Stimulated activated CD4-positive, alpha-beta T cell treated with anti-CD3 and anti-CD28 coated beads, Interleukin-1b, Interleukin-23, amount 100 ng/mL, for 48 hours (primary cell): ENCODE results near the gene NOD2.

ENCODE experiments used
- DNase-seq: peaks from one replicate; pipeline ENCODE4 v3.0.0-alpha.2; 2020

The NOD2 gene

GRCh38 chr16:50718061-50718760, 24.8 kb downstream of the NOD2 start:
- DNase-seq, result no peak

DNA sequence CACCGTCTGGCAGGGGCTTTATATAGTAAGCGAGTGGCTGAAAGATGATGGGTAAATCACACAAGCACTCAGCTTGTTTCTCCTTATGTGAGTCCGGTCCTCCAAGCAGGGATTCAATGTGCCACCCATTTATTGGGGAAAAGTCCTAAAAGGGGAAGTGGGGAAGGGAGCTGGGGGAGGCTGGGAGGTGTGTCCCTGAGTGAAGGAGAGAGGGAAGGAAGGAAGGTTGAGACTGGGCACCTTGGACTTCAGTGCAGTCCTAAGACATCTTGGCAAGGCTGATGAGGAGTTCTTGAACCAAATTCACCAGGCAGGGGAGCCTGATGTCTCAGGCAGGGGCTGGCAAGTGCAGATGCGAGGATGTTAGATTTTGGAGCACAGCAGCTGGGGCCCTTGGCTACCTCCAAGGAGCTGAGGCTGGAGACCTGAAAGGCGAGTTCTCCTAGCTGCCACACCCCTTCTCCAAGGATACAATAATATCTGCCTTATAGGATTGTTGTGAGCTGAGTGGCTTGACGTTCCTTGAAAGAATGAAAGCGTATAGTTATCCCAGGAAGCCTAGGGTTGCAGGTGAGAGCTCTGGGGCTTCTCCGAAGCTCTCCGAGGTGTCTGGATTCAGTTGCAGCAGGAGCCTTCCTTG, 25.5 kb downstream of the NOD2 start:
- DNase-seq, result no peak

DNA sequence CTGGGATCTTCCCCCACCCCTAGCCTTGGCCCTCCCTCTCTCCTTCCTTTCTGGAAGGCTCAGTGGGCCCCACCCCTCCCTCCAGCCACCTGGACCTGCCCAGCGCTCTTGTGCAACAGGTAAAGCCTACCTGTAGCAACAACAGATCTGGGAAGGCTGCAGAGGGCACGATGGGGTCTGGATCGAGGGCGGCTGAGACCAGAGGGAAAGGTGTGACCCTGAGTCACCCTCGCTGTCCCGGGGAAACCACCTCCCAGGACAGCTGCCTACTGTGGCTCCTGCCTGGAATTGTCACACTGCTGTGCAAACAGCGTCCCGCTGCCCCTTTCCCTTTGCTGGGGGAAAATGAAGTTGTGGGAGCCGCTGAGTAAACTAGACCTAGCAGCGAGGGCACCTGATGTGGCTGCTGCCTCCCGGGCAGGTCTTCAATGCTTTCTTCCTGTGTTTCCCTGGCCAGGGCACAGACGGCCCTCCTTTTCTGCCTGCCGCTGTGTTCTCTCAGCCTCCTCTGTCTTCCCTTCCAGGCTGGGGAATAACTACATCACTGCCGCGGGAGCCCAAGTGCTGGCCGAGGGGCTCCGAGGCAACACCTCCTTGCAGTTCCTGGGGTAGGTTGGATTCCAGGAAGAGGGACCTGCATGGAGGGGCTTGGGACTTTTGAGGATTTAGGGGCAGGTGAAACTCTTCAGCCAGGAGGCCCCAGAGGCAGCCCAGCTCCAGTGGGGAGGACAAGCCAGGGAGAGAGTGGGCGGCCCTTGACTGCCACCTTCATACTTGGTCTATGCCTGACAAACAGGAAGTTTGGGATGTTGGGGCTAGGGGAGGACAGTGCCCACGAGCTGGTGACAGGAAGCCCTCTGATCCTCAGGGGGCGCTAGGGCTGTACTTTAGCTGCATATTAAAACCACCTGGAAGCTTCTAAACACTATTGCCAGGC, 26.3 kb downstream of the NOD2 start:
- DNase-seq, result no peak

DNA sequence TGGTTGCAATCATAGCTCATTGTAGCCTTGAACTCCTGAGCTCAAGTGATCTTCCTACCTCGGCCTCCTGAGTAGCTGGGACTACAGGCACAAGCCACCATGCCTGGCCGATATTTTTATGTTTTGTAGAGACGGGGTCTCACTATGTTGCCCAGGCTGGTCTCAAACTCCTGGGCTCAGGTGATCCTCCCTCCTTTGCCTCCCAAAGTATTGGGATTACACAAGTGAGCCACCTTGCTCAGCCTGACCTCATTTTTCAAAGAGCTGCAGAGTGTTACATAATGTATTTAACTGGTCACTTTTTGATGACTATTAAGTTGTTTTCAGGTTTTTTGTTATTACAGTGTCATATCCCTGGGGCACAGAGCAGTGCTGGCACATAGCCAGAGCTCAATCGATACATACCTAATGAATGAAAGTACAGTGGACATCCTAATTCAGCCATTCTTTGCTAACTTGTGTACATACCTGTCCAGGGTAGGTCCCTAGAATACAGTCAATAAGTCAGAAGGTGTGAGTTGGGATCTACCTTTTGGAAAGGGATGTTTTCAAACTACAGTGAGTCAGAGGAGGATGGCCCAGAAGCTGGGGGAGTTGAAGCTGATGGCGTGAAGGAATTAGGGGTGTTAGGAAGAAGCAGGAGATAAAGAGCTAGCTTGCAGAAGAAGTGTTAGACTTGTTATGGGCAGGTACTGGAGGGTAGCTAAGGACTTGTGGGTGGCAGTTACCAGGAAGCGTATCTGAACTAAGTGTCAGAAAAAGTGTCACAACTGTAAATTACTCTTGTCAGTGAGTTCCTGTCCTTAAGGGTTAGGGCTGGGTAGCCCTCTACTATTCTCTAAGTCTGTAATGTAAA, 28.4 kb downstream of the NOD2 start:
- no peak for DNase-seq

DNA sequence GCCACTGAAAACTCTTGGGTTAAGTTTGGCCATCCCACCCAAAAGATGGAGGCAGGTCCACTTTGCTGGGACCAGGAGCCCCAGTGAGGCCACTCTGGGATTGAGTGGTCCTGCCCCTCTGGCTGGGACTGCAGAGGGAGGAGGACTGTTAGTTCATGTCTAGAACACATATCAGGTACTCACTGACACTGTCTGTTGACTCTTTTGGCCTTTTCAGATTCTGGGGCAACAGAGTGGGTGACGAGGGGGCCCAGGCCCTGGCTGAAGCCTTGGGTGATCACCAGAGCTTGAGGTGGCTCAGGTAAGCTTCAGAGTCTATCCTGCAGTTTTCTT, 29.0 kb downstream of the NOD2 start:
- DNase-seq, result no peak

DNA sequence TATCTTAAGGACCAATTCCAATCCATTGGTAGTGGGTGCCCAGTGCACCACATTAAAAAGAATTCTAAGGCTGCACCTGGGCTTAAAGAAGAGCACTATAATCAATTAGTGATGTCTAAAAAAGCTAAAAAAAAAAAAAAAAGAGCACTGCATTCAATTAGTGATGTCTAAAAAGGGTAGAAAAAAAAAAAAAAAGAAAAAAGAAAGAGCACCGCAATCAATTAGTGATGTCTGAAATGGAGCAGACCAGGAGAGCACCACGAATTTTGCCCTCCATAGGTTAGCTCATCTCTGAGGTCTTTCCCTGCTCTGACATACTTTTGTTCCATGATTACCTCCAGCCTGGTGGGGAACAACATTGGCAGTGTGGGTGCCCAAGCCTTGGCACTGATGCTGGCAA, 29.6 kb downstream of the NOD2 start:
- no peak for DNase-seq

DNA sequence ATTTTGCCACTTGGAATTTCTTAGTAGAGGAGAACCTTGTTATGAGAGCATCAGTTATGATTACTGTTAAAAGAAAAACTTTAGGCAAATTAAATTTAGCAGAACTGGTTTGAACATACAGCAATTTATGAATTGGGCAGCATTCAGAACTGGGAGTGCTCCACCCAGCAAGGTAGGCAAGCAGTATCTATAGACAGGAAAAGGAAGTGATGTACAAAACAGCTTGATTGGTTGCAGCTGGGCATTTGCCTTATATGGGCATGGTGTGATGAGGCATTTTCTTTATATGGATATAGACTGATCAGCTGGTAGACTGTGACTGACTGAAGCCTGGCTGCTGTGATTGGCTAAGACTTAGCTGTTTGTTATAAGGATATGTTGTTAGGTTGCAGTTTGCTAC, 30.9 kb downstream of the NOD2 start:
- no peak for DNase-seq

GRCh38 chr16:50731130-50731988, 38.0 kb downstream of the NOD2 start:
- no peak for DNase-seq

DNA sequence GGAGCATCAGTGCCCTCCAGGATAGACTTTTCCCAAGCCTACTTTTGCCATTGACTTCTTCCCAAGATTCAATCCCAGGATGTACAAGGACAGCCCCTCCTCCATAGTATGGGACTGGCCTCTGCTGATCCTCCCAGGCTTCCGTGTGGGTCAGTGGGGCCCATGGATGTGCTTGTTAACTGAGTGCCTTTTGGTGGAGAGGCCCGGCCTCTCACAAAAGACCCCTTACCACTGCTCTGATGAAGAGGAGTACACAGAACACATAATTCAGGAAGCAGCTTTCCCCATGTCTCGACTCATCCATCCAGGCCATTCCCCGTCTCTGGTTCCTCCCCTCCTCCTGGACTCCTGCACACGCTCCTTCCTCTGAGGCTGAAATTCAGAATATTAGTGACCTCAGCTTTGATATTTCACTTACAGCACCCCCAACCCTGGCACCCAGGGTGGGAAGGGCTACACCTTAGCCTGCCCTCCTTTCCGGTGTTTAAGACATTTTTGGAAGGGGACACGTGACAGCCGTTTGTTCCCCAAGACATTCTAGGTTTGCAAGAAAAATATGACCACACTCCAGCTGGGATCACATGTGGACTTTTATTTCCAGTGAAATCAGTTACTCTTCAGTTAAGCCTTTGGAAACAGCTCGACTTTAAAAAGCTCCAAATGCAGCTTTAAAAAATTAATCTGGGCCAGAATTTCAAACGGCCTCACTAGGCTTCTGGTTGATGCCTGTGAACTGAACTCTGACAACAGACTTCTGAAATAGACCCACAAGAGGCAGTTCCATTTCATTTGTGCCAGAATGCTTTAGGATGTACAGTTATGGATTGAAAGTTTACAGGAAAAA, 38.8 kb downstream of the NOD2 start:
- no peak for DNase-seq

DNA sequence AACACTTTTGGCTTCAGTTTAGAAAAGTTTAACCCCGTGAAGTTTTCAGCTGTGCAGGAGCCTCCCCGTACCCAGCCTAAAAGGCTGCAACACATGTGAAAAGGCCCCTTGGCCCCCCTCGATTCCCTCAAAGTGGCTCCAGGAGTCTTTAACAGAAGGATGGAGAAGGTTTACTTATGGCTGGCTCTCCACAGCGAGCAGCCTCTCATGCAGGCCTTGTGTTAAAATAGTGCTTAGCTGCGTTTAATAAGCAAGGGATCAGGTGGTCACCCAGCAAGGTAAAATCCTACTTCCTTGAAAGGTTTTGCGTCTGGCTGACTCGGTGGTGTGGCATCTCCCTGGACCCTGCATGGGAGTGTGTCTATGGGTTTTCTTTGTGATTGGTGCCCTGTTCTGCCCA, 40.1 kb downstream of the NOD2 start:
- DNase-seq, result no peak

GRCh38 chr16:50735629-50736122, 42.3 kb downstream of the NOD2 start:
- no peak for DNase-seq

DNA sequence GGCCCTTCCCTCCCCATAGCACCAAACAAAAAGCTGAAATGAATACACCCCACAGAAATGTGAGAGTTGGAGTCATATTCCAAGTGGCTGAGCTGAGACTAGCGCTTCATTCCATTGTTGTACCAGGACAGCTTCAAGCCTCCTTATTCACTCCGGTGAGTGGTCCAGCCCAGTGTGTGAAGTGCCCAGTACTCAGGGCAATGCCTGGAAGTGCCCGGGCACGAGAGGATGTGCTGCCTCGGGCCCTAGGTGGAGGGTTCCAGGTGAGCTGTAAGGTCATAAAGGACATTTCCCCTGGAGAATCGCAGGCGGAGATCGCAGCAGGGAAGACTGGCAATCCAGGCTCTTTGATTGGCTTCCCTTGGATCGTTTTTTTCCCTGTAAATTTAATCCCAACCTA, 43.0 kb downstream of the NOD2 start:
- DNase-seq, result no peak

GRCh38 chr16:50737420-50737959, 44.1 kb downstream of the NOD2 start:
- no peak for DNase-seq

GRCh38 chr16:50739031-50739430, 45.6 kb downstream of the NOD2 start:
- DNase-seq, result no peak

GRCh38 chr16:50740736-50741135, 47.3 kb downstream of the NOD2 start:
- no peak for DNase-seq

- DNase-seq, result no peak
These were observed 47.9 kb downstream of the NOD2 start for GRCh38 chr16:50741225-50741780.

GRCh38 chr16:50741781-50742575, 48.6 kb downstream of the NOD2 start, which contains the start of gene CYLD:
Gene CYLD, plus strand, starts transcription at chr16:50742086. Its CDS starts 7,613 bp downstream, at chr16:50749699.
- DNase-seq, result peak; percentile 100

- peak; percentile 43 for DNase-seq
These were observed 49.3 kb downstream of the NOD2 start for GRCh38 chr16:50742576-50743200.
